ENCODE data around the gene SPDYE9.
"Not testable (repeated sequence)": the region's sequence is repeated elsewhere in the genome, so short reads cannot be mapped to it uniquely, and the experiment has no call there.

DNA sequence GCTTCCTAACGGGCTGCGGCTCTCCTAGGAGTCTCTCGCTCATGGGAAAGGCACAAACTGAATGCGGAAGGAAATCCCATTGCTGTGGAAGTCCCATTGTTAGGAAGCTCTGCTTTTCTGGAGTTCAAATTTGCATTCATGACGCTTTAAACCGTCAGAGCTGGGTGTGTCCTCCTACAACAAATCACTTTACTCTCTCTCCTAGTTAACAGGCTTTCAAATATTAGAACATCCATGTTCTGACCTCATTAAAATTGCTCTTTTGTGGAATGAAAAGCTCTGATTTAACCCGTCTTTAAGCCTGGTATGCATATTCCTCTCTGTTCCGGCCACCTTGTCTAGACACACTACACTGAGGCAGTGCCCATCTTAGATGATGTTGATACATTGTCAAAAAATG lies 28.0 kb downstream of the SPDYE9 start, which contains the start of gene SPDYE11:
- TF ChIP-seq POLR2AphosphoS5, POLR2A (IDR thresholded peaks at IDR 0.05): not testable (repeated sequence)
- TF ChIP-seq, protein P1, sequence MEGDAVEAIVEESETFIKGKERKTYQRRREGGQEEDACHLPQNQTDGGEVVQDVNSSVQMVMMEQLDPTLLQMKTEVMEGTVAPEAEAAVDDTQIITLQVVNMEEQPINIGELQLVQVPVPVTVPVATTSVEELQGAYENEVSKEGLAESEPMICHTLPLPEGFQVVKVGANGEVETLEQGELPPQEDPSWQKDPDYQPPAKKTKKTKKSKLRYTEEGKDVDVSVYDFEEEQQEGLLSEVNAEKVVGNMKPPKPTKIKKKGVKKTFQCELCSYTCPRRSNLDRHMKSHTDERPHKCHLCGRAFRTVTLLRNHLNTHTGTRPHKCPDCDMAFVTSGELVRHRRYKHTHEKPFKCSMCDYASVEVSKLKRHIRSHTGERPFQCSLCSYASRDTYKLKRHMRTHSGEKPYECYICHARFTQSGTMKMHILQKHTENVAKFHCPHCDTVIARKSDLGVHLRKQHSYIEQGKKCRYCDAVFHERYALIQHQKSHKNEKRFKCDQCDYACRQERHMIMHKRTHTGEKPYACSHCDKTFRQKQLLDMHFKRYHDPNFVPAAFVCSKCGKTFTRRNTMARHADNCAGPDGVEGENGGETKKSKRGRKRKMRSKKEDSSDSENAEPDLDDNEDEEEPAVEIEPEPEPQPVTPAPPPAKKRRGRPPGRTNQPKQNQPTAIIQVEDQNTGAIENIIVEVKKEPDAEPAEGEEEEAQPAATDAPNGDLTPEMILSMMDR (IDR thresholded peaks at IDR 0.05): not testable (repeated sequence)
